G401.6 (cell line): ENCODE results near the gene OR10A3.
A peak's percentile ranks its signal among the peaks of the same experiment; 100 is the strongest.

Experiments
- FAIRE-seq: peaks from 2 replicates; lab custom pipeline; 2012; peaks lifted over from hg19 to GRCh38; lab: Jason Lieb, UNC

OR10A3 gene

DNA sequence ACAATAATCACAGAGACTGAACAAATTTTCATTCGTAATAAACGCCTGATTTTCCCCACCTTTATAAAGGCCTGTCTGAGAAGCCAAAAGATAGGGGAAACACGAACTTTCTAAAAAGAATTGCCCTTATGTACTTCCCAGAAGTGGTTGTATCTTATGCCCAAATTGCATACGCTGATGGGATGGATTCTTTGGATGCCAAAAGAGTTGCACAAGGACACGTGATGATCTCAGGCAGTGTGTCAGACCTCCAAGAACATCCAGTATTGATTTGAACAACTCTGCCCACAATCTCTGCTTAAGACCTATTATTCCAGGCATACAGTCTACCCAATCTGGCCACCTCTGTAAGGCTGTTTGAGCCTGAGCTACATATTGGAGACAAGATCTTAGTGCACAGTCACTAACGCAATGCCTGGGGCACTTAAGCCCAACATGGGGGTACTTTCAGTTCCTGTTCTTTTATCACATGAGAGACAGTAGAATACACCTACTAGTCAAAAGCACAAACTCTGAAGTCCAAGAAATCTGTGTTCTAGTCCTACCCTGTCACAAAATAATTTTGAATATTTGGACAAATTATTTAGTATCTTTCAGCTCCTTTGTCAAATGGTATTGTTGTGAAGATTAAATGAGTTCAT is 49.3 kb downstream of the OR10A3 start:
- FAIRE-seq, result peak; percentile 100

DNA sequence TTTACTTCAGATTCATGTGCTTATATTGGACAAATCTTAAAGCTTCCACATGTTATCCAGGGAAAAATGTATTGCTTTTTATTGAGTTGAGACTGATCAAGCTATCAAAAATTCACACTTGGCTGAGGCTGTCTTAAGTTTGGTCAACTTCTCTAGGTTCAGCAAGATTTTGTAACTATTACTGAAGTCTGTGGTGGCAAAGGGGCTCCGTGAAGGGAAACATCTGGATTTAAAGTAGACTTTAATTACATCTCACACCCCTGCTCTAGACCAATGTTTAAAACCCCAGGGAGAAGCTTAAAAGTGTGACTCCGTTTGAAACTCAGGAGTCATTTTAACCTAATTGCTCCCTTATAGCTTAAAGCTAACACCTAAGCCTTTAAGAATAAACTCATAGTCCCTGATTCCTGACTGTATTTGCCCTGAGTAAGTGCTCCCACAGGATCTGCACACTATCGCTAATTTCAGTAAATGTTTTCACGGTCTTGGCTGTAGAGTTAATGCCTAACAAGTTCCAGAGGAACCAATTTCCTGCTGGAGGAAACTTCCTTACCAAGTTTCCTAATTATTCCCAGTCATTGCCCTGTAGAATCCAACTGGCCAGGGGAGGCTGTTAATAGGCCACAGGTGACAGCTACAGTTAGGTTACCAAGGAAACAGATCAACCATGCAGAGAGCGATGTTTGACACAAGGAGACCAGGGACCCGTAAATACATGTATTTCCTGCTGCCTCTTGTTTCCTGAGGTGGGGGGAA is 50.9 kb downstream of the OR10A3 start:
- peak; percentile 100 for FAIRE-seq

DNA sequence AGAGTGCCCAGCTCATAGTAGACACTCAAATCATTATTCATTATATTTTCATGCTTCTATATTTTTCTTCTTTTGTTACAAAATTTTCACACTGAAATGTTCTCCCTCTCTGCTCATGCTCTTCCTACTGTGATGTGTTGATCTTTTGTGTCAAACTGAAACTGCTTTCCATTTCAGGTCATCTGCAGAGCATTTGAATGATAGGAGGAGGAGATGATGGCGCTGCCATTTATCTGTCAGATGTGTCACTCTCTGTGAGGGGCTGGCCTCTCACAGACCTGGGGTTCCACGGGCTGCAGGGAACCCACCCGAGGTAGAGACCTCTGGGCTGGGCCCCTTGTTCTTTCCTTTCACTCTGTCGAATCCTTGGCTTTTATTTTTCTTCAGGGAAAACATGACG is 51.5 kb downstream of the OR10A3 start:
- peak; percentile 80 for FAIRE-seq
